GM20431 (cell line): Measurements from ENCODE around the gene EFCAB7.

ENCODE experiments used
- in situ Hi-C: fragments of 300-500 bp; cut with MseI, MboI; formaldehyde crosslinking; loops from one replicate; pipeline ENCODE4 v1.15.0; 2020; ENCODE audit warnings: low sequenced_read_pairs; ENCODE audit not compliant: unreplicated experiment

EFCAB7 gene

GRCh38 chr1:63522891-63523728 lies at the start of gene EFCAB7, which contains the start of gene ITGB3BP:
Gene EFCAB7, plus strand, starts transcription at chr1:63523525. Its CDS starts 2,048 bp downstream, at chr1:63525573.
Gene ITGB3BP, minus strand, starts transcription at chr1:63523225. Its CDS starts 92 bp downstream, at chr1:63523133.
- in situ Hi-C loops: no loop called here

- in situ Hi-C loops: no loop called here
Observed at GRCh38 chr1:63475761-63476160, 47.6 kb upstream of the EFCAB7 start.

- in situ Hi-C loops: no loop called here
Observed at GRCh38 chr1:63480057-63480456, 43.3 kb upstream of the EFCAB7 start.

- in situ Hi-C loops: no loop called here
Observed at GRCh38 chr1:63486629-63487028, 36.7 kb upstream of the EFCAB7 start.

- in situ Hi-C loops: no loop called here
Observed at GRCh38 chr1:63487336-63488065, 35.8 kb upstream of the EFCAB7 start.

GRCh38 chr1:63497577-63497976 lies 25.7 kb upstream of the EFCAB7 start:
- in situ Hi-C loops: no loop called here

- in situ Hi-C loops: no loop called here
Observed at GRCh38 chr1:63498106-63498505, 25.2 kb upstream of the EFCAB7 start.

- in situ Hi-C loops: no loop called here
Observed at GRCh38 chr1:63501256-63501655, 22.1 kb upstream of the EFCAB7 start.

- in situ Hi-C loops: no loop called here
Observed at GRCh38 chr1:63506782-63507181, 16.5 kb upstream of the EFCAB7 start.

GRCh38 chr1:63509718-63510117 lies 13.6 kb upstream of the EFCAB7 start:
- in situ Hi-C loops: no loop called here

GRCh38 chr1:63512584-63512983 lies 10.7 kb upstream of the EFCAB7 start:
- in situ Hi-C loops: no loop called here

- in situ Hi-C loops: no loop called here
Observed at GRCh38 chr1:63516629-63517028, 6.7 kb upstream of the EFCAB7 start.

GRCh38 chr1:63523738-63524137 lies 413 bp downstream of the EFCAB7 start:
- in situ Hi-C loops: no loop called here

GRCh38 chr1:63524201-63524600 lies 876 bp downstream of the EFCAB7 start:
- in situ Hi-C loops: no loop called here

GRCh38 chr1:63532727-63533126 lies 9.4 kb downstream of the EFCAB7 start:
- in situ Hi-C loops: no loop called here

GRCh38 chr1:63533931-63534330 lies 10.6 kb downstream of the EFCAB7 start:
- in situ Hi-C loops: no loop called here

GRCh38 chr1:63534406-63534805 lies 11.1 kb downstream of the EFCAB7 start:
- in situ Hi-C loops: no loop called here

- in situ Hi-C loops: no loop called here
Observed at GRCh38 chr1:63537006-63537405, 13.7 kb downstream of the EFCAB7 start.

GRCh38 chr1:63537940-63538339 lies 14.6 kb downstream of the EFCAB7 start:
- in situ Hi-C loops: no loop called here

- in situ Hi-C loops: no loop called here
Observed at GRCh38 chr1:63545780-63546179, 22.5 kb downstream of the EFCAB7 start.

GRCh38 chr1:63547621-63548294 lies 24.4 kb downstream of the EFCAB7 start:
- in situ Hi-C loops: no loop called here
